NCI-H748 (cell line): Measurements from ENCODE around the gene PRPH2.
"Not testable (repeated sequence)": the region's sequence is repeated elsewhere in the genome, so short reads cannot be mapped to it uniquely, and the experiment has no call there.

Experiments used
- DNase-seq: peaks from one replicate; lab custom pipeline; 2025; ENCODE audit not compliant: unreplicated experiment; lab: John Stamatoyannopoulos, UW

The PRPH2 gene

DNA sequence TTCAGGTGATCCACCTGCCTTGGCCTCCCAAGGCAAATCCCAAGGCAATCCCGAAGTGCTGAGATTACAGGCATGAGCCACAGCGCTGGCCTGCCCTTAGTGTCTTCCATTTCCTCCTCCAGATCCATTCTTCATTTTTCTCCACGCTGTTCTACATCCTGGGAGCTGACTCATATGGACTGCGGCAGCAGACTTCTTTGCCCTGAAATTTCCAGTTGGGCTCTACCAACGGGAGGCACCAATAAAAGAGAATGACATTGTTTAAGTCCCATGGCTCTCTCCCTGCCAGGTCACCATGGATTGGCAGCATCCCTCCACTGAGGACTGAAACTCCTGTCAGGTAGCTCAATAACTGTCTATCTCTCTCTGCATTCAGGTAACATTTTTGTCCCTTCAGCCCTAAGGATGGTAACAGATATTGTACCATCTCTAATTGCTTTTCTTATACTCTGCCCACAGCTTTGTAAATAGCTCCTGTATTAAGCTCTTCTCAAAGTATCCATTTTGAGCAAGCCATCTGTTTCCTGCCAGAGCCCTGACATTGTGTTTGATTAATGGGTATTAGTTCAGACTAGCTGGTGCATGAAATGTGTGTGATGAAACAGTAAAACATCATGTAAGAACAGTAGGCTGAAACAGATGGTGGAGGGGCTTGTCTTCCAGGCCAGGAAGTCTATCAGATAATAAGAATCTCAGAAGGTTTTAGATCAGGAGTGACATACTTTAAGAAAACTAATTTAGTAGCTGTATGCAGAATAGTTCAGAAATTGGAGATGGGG lies 19.9 kb upstream of the PRPH2 start:
- DNase-seq: peak; percentile 64

DNA sequence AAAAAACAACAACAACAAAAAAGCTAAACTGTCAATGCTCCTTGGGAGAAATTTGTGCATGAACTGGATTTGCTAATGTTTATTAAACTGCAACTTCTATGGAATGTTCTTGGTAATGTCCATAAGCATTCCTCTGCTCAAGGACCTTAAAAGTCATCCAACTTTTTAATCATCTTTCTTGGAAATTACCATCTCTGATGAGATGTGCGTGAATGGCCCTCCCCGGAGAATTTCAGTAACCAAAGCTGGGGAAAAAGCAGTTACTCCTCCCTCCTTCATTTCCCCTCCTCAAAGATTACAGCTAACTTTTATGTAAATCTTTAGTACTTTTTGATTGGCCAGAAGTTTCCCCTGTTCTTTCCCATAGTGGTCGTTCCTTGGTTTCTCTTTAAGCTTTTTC lies 18.3 kb upstream of the PRPH2 start:
- no peak for DNase-seq

DNA sequence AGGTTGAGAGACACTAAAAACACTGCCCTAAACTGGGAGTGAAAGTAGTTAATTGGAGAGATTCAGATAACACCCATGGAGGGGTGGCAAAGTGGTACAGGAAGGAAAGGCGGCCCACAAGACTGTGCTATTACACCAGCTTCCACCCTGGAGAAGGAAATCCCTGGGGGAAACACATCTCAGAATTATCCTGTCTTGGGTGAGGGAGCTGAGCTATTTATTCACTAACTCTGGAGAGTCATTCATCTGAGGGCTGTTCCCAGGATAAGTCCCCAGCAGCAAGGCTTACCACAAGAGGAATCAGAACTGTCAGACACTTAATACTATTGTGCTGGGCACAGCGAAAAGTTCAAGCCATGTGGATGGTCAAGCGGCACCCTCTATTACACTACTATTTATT lies 13.6 kb upstream of the PRPH2 start:
- DNase-seq: no peak

DNA sequence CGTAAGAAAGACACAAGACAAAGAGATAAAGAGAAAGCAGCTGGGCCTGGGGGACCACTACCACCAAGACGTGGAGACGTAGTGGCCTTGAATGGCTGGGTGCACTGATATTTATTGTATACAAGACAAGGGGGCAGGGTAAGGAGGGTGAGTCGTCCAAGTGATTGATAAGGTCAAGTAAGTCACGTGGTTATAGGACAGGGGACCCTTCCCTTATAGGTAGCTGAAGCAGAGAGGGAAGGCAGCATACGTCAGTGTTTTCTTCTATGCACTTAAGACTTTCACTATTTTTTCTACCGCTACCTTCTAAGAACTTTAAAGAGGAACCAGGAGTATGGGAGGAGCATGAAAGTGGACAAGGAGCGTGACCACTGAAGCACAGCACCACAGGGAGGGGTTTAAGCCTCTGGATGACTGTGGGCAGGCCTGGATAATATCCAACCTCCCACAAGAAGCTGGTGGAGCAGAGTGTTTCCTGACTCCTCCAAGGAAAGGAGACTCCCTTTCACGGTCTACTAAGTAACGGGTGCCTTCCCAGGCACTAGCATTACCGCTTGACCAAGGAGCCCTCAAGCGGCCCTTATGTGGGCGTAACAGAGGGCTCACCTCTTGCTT lies 11.6 kb upstream of the PRPH2 start:
- not testable (repeated sequence) for DNase-seq

DNA sequence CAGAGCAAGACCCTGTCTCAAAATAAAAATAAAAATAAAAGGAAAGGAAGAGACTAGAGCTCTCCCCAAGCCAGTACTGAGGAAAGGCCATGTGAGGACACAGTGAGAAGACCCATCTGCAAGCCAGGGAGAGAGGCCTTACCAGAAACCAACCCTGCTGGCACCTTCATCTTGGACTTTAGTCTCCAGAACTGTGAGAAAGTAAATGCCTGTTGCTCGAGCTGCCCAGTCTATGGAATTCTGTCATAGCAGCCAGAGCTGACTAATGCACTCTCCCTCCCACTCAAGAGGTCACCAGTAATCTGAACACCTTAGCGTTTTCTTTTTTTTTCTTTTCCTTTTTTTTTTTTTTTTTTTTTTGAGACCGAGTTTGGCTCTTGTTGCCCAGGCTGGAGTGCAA lies 7.3 kb upstream of the PRPH2 start:
- DNase-seq: no peak

DNA sequence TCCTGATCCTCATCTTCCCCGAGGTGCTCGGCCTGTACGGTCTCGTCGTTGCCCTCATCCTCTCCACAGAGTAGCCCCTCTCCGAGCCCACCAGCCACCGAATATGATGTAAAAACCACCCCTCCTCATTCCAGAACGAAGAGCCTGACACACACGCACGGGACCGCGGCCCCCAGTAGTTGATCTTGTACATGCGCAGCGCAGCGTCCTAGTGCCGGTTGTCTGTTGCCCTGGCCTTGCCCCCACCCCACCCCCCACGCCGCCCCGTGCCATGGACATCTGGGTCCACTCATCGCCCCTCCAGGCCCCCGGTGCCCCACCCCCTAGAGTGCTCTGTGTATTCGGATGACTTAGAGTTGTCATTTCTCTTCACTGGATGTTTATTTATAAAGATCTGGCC lies 5.2 kb upstream of the PRPH2 start:
- DNase-seq: no peak

DNA sequence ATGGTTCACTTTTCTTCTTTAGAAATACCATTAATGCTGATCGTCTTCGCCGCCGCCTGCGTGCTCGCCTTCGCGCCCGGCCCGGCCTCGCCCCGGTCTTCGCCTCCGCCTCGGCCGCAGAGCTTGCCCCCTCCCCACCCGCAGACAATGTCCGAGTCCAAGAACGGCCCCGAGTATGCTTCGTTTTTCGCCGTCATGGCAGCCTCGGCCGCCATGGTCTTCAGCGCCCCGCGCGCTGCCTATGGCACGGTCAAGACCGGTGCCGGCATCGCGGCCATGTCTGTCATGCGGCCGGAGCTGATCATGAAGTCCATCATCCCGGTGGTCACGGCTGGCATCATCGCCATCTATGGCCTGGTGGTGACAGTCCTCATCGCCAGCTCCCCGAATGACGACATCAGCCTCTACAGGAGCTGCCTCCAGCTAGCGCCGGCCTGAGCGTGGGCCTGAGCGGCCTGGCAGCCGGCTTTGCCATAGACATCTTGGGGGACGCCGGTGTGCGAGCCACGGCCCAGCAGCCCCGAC lies 4.8 kb upstream of the PRPH2 start:
- DNase-seq: peak; percentile 69

DNA sequence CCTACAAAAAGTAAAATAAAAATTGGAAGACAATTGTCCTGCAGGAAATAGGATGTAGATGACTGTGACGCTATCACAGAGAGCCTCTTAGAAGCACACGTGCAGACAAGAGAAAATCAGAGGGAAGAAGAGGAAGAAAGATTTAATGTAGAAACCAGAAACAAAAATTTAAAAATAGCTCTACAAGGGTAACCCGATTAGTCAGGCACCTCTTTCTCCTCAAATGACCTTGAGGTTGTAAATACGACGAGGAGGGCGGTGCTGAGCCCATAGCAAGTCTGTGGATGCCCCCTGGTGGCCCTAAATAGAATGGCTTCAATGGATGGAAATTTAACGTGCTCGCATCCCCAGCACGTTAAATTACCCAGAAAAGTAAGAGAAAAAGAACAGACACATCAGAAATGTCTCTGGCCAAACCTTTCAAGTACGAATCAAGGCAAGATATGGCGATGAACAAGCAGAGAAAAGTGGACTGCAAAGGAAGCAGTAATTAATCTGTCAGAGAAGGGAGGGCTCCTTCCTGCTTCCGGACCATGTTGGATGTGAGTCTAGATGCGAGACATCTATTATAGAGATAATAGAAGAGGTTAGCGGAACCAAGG lies 4.2 kb upstream of the PRPH2 start:
- peak; percentile 87 for DNase-seq

DNA sequence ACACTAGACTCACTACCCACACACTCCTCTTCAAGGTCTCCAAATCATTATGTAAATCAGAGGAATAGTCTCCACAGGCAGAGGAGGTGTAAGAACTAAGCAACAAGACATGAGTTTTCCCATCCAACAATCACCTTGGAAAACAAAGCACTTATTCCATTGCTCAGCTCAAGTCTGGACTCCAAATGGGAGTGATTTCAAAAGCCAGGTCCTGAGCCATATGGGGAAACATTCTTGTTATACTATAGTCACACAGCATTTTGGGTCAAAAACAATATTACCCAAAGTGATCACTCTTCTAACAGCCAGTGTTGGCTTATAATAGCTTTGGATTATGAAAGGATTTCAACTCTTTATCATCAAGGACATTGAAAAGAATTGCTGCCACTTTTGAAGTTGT lies 3.6 kb upstream of the PRPH2 start:
- DNase-seq: no peak

DNA sequence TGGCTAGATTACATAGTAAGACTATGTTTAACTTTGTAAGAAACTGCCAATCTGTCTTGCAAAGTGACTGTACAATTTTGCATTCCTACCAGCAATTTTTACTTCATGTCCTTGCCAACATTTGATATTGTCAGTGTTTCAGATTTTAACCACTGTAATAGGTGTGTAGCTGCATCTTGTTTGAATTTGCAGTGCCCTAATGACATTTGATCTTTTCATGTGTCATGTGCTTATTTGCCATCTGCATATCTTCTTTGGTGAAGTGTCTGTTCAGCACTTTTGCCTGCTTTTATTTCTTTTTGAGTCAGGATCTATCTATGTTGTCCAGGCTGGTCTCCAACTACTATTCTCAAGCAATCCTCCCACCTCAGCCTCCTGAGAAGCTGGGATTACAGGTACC lies 2.4 kb upstream of the PRPH2 start:
- no peak for DNase-seq

DNA sequence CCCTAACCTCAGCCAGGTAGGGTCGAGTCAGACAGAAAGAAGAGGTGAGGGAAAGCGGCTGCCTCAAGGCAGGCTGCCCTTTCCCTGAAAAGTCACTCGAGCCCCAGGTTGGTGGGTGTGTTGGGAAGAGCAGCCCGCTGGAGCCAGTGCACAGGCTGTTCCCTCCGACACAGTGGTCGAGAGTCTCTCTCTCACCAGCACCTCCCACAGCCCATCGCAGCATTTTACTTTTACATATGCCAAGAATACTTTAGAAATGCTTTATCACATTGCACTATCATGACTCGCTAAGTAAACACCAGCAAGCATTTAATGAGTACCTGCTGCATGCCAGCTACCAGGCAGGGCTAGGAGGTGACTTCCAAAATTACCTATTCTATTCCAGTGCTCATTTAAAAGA lies 1.7 kb downstream of the PRPH2 start:
- DNase-seq: no peak

DNA sequence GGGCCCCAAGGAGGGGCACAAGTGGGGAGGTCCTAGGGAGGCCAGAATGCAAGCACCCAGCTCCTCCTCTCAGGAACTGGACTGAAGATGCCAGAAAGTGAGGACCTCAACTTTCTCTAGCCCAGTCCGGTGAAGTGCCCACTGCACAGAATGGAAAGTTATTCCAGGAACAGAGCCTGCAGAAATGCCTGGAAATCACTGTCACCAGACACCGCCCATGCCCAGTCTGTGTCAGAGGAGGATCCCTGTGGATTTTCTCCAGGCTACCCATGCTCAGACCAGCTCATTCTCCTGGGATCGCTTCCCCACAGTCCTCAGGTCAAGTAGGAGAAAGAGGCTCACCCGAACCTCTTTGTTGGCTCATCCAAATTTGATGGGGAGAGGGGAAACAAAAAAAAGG lies 6.5 kb downstream of the PRPH2 start:
- no peak for DNase-seq

DNA sequence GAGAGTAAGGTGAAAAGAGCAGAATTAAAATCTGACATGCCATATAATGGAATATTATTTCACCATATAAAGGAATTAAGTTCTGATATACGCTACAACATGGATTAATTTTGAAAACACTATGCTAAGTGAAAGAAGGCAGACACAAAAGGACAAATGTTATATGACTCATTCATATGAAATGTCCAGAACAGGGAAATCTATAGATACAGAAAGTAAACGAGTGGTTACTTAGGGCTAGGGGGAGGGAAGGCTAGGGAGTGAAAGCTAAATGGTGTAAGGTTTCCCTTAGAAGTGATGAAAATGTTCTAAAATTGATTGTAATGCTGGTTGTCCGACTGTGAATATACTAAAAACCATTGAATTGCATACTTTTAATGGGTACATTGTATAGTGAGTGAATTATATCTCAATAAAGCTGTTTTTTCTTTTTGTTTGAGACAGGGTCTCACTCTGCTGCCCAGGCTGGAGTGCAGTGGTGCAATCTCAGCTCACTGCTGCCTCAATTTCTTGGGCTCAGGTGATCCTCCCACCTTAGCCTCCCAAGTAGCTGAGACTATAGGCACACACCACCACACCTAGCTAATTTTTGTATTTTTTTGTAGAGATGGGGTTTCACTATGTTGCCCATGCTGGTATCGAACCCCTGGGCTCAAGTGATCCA lies 8.2 kb downstream of the PRPH2 start:
- DNase-seq: no peak

DNA sequence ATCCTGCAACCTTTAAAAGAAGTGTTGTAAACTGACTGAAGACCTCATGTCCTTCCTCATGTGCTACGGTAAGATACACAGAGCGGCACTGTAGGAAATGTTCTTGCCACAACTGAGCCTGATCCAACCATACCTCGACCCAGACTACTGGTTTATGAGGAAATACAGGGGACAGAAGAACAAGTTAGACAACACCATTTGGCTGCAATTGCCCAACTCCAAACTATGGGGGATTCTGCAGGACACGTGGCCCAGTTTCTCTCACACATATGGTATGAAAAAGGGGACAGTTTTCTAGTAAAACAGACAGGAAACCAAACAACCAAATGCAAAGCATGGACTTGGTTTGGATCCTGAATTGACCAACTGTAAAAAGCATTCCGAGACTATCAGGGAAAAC lies 10.5 kb downstream of the PRPH2 start:
- no peak for DNase-seq

DNA sequence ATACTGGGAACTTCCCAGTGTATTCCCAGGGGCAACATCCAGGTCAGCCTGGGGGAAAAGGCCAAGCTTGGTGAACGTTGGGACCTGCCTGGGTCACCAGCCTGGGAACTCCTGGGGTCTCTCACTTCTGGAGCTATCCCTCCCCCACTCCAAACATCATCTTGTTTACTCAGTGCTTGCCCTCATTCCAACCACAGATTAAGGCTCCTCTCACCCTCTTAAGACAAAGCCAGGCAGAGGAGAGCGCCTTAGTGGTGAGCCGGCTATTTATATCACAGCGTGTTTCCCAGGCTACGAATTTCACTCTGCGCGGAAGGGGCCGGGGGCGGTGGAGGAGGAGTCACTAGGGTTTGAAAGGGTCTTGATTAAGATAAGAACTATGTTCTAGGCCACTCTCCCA lies 12.1 kb downstream of the PRPH2 start:
- DNase-seq: no peak

DNA sequence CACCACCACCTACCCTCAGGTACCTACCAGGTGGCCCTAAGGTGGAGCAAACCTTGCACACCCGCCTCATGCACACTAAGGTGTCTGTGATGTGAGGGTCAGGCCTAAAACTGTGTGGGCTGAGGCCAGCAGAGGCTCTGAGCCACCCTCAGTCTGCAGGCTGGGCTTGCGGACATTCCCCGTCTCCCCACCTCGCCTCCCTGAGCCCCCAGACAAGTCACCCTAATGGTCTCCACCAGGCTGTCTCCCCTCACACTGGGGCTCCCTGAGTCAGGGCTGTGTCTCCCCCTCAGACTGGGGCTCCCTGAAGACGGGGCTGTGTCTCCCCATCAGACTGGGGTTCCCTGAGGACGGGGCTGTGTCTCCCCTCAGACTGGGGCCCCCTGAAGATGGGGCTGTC lies 12.5 kb downstream of the PRPH2 start:
- DNase-seq: no peak

DNA sequence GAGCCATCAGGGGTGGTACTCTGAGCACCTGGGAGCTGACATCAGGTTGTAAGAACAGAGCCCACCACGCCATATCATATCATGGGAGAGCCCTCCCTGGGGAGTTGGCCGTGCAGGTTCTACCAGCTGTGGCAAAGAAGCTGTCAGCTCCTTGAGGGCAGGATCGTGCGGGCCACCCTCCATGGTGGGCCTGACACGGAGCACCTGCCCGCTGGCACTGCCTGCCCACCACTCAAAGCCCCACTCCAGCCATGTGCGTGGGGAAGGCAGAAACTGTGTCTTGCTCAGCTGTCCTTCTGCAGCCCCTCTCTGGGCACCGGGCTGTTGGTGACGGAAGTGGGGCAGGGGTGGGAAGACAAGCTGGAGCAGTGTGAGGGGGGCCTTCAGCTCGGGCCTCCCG lies 14.3 kb downstream of the PRPH2 start:
- DNase-seq: no peak

DNA sequence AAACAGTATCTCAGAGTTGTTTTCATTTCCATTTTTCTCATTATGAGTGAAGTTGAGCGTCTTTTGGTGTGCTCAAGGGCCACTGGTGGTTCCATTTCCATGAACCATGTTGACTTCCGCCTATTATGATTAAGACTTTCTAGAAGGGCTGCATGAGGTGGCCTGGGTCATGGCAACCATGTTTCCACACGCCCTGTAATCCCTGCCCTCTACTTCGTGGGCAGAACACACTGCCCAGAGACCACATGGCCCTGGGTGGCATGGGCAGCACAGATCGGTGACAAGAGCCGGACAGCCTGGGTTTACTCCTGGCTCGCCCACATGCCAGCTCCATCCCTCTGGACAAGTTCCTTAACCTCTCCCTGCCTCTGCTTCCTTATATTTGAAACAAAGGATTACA lies 14.8 kb downstream of the PRPH2 start:
- DNase-seq: no peak

DNA sequence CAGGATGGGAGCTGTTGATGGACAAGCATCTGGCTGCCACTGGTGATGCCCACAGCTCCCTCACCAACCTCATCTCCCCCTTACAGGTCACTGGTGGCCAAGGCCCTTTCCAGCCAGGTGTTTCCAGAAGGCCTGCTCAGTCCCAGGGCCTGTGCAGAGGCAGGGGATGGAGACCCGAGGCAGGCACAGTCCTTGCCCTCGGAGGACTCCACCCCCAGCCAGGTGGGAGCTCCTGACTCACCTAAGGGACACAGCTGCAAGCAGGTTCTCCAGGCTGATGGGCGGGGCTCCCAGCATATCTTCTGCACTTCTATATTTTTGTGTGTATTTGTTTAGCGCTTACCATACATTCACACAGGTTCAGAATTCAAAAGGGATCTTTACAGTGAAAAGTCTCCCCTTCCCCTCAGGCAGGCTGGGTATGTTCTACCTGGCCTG lies 17.4 kb downstream of the PRPH2 start:
- DNase-seq: peak; percentile 21

DNA sequence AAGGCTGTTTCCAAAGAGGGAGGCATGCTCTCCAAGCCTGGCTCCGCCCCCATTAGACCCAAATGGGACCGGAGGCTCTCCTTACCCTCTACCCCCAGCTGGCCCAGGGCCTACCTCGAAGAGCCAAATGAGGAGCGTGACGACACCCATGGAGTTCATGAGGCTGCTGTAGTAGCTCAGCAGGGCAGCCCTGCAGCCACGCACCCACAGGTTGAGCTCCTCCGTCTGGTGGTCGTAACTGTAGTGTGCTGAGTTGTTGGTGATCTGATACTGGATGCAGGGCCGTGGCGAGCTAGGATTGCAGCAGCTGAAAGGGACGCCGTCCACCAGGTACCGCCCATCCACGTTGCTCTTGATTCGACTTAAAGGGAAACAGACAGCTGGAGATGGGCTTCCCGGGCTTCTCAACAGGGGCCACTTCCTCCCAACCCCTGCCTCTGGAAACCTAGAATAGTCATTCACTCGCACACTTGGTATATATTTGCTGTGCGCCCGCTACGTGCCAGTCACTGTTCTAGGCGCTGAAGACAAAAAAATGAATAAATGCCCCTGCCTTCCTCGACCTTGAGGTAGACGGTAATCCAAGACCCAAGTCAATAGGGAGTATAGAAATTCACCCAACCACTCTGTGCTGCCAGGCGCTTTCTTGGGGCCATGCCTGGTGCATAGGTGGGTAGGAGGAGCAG lies 18.0 kb downstream of the PRPH2 start:
- no peak for DNase-seq

DNA sequence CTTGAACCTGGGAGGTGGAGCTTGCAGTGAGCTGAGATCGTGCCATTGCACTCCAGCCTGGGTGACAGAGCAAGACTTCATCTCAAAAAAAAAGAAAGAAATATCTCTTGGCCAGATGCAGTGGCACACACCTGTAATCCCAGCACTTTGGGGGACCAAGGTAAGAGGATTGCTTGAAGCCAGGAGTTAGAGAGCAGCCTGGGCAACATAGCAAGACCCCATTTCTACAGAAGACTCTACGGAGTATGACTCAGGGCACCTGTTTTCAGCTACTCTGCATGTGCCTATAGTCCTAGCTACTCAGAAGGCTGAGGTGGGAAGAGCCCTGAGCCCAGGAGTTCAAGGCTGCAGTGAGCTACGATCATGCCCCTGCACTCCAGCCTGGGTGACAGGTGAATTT lies 19.6 kb downstream of the PRPH2 start:
- not testable (repeated sequence) for DNase-seq
